Thyroid gland (tissue), 4 donors: ENCODE results near the gene ADAMTS15. TPM values are rescaled to one million over a fixed set of nuclear protein-coding genes. Genes with fewer than 3 reads are reported as not detected.

Source experiments
- DNase-seq, 2 donors: peaks; one replicate each; pipeline ENCODE4 v3.0.0-alpha.2; 2019
- H3K27ac ChIP-seq, 3 donors: fragments of 200-600 bp; sonication (generic); 1 replicate in 2 of 3; 2 replicates in 1 of 3; pipeline ENCODE4 v1.5.1; 2016 to 2019; ENCODE audit warnings: mild to moderate bottlenecking in 1 of 3, moderate library complexity in 1 of 3
- H3K27me3 ChIP-seq: fragments of 200-600 bp; sonication (generic); one replicate; pipeline ENCODE4 v1.5.1; 2019
- H3K36me3 ChIP-seq, 2 donors: fragments of 200-600 bp; sonication (generic); one replicate each; pipeline ENCODE4 v1.5.1; 2016 to 2019
- H3K4me1 ChIP-seq, 2 donors: fragments of 200-600 bp; sonication (generic); one replicate each; pipeline ENCODE4 v1.5.1; 2017 to 2019
- H3K4me3 ChIP-seq, 3 donors: fragments of 200-600 bp; sonication (generic); replicated peaks in 1 of 3; 1 replicate in 2 of 3; 2 replicates in 1 of 3; pipeline ENCODE4 v1.5.1; 2016; ENCODE audit warnings: mild to moderate bottlenecking in 1 of 3
- H3K9me3 ChIP-seq: fragments of 200-600 bp; sonication (generic); one replicate; pipeline ENCODE4 v1.5.1; 2017
- CTCF ChIP-seq, 6 experiments: fragments of 200-600 bp in 3 of 6; fragments of 450-650 bp in 3 of 6; sonication (generic) in 3 of 6; IDR thresholded peaks; one replicate each; pipeline ENCODE4 v1.5.1; 2016 to 2019; ENCODE audit warnings: antibody characterized with exemption in 6 of 6, mild to moderate bottlenecking in 2 of 6, inconsistent platforms in 1 of 6, moderate library complexity in 1 of 6
- POLR2A ChIP-seq, 2 donors: fragments of 450-650 bp; IDR thresholded peaks; one replicate each; pipeline ENCODE4 v1.6.1; 2017; ENCODE audit warnings: antibody characterized with exemption in 2 of 2, mild to moderate bottlenecking in 2 of 2, moderate library complexity in 1 of 2
- WGBS, 2 donors: methylation state at CpG; one replicate each; pipeline ENCODE4 v1.1.5; 2017; 5-methylcytosine and 5-hydroxymethylcytosine counted together
- intact Hi-C: fragments of 100-400 bp; cut with DNase I; formaldehyde crosslinking; loops from one replicate; pipeline ENCODE4 v1.15.1; 2023
- total RNA-seq, 4 donors: library from RNA; depleted of rRNA; stranded (reverse); fragments of >200 nt; gene quantifications; one replicate each; pipeline ENCODE4 v1.2.3, GENCODE V29; 2016

ADAMTS15 gene
- total RNA-seq, 4 donors from 2014 or later, result 11.2 to 29.2 (median 23.5) TPM

GRCh38 chr11:130462101-130462885 is 13.8 kb downstream of the ADAMTS15 start:
- peaks cover 32 to 40% of the 10 kb centered on the region in 2 donors for H3K36me3 ChIP-seq

DNA sequence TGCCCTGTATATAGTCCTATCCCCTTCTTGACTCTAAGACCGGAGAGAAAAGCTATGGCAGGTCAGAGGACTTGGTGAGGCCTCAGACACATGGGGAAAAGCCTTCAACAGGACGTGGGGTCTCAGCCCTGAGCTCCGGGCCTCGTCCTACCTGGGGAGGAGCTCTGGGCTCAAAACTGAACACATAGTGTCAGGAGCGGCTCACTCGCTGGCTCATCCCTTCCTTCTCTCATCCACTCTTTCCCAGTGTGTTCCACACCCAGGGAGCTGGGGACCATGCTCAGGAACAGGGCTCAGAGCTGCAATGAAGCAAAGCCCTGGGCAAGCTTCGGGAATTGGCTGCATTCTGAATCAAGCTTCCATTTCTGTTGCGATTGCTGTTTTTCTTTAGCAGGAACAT is 14.5 kb downstream of the ADAMTS15 start:
- Histone ChIP-seq H3K27me3 (no peaks in the 10 kb centered on the region), H3K4me1 (peaks cover 0 to 3% of the 10 kb centered on the region in 2 donors), H3K9me3 (no peaks in the 10 kb centered on the region), H3K4me3 (no peak overlapping the region), H3K27ac (no peak overlapping the region), H3K36me3 (peaks cover 32 to 43% of the 10 kb centered on the region in 2 donors)
- WGBS, 2 donors, result 96 to 97% methylated on average over 8 of the region's 8 CpGs
- DNase-seq, result no peak
- TF ChIP-seq CTCF (IDR thresholded peaks at IDR 0.05), result no peak
- no peak for TF ChIP-seq POLR2A (IDR thresholded peaks at IDR 0.05)
- intact Hi-C loops, result no loop called here

More at GRCh38 chr11:130462101-130462885, 13.8 kb downstream of the ADAMTS15 start:
- WGBS, 2 donors, result 96 to 97% methylated on average over 12 to 22 of the region's 31 CpGs
- H3K27ac ChIP-seq, result no peak overlapping the region
- peaks cover 3 to 4% of the 10 kb centered on the region in 2 donors for H3K4me1 ChIP-seq
- no peaks in the 10 kb centered on the region for H3K27me3 ChIP-seq
- no peaks in the 10 kb centered on the region for H3K9me3 ChIP-seq
- intact Hi-C loops, result no loop called here
- H3K4me3 ChIP-seq, result no peak overlapping the region
- DNase-seq, result no peak
- no peak for TF ChIP-seq POLR2A (IDR thresholded peaks at IDR 0.05)
- no peak for TF ChIP-seq CTCF (IDR thresholded peaks at IDR 0.05)

GRCh38 chr11:130464291-130464812 is 15.9 kb downstream of the ADAMTS15 start:
- TF ChIP-seq POLR2A (IDR thresholded peaks at IDR 0.05) (no peak), CTCF (IDR thresholded peaks at IDR 0.05) (no peak)
- peaks cover 35 to 46% of the 10 kb centered on the region in 2 donors for H3K36me3 ChIP-seq
- no peak for DNase-seq

DNA sequence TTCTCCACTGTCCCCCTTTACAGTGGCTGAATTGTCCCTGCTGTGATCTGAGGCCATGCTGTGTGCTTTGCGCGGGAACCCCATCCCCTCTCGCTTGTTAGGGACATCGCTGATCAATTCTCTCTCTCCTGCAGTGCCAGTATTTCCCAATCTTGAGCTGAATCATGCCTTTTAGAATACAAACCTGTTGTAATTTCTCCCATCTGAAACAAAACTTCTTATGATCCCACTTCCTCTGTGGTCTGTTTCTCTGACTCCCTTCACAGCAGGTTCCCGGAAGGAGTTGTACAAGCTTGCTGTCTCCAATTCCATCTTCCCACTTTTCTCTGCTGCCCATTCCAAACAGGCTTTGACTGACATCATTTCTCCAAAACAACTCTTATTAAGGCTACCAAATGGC is 16.8 kb downstream of the ADAMTS15 start:
- Histone ChIP-seq H3K36me3 (peaks cover 38 to 50% of the 10 kb centered on the region in 2 donors), H3K4me1 (no peaks in the 10 kb centered on the region), H3K4me3 (no peak overlapping the region), H3K27ac (no peak overlapping the region), H3K27me3 (no peaks in the 10 kb centered on the region), H3K9me3 (no peaks in the 10 kb centered on the region)
- TF ChIP-seq CTCF (IDR thresholded peaks at IDR 0.05) (no peak), POLR2A (IDR thresholded peaks at IDR 0.05) (no peak)
- 97 to 98% methylated on average over 5 of the region's 5 CpGs for WGBS, 2 donors
- DNase-seq, result no peak
- intact Hi-C loops, result no loop called here

More at GRCh38 chr11:130464291-130464812, 15.9 kb downstream of the ADAMTS15 start:
- Histone ChIP-seq H3K27me3 (no peaks in the 10 kb centered on the region), H3K4me3 (no peak overlapping the region), H3K4me1 (no peaks in the 10 kb centered on the region), H3K9me3 (no peaks in the 10 kb centered on the region), H3K27ac (no peak overlapping the region)
- intact Hi-C loops, result no loop called here
